Endothelial cell of umbilical vein (primary cell): ENCODE measurements around the gene CSMD2. TPM values are rescaled to one million over a fixed set of nuclear protein-coding genes. Genes with fewer than 3 reads are reported as not detected.

Source experiments
- BruUV-seq: library from RNA; stranded (reverse); fragments of 400-500 nt; replicated peaks from 2 replicates; lab custom pipeline; 2021; lab: Mats Ljungman, UMichigan
- CTCF ChIA-PET: fragments of 300-600, 350-600 bp; sonication (Branson Sonifier 250); formaldehyde crosslinking; loops from one replicate; lab custom pipeline; 2021; ENCODE audit warnings: antibody characterized with exemption, inconsistent platforms; lab: Charles Lee
- POLR2A ChIA-PET: fragments of 300-600, 350-600 bp; sonication (Branson Sonifier 250); formaldehyde crosslinking; loops from one replicate; lab custom pipeline; 2021; ENCODE audit warnings: antibody characterized with exemption, inconsistent platforms; lab: Charles Lee
- DNase-seq: peaks from one replicate; pipeline ENCODE4 v3.0.0-alpha.2; 2011; ENCODE audit warnings: low read depth, low spot score
- FAIRE-seq: peaks from 2 replicates; lab custom pipeline; 2011; peaks lifted over from hg19 to GRCh38; lab: Jason Lieb, UNC
- H2AFZ ChIP-seq: 2 replicates; pipeline ENCODE4 v1.6.0; 2012; ENCODE audit warnings: low read depth, low read length, control low read depth, inconsistent platforms
- H3K27ac ChIP-seq: 2 replicates; pipeline ENCODE4 v1.5.1; 2011; ENCODE audit warnings: low read depth, mild to moderate bottlenecking, control low read depth, low read length, moderate library complexity; ENCODE audit not compliant: insufficient read depth
- H3K27me3 ChIP-seq, 2 experiments: 2 replicates each; pipeline versions ENCODE4 v1.6.0 to v1.6.1; 2011; ENCODE audit warnings: low read length in 2 of 2, mixed read lengths in 1 of 2; ENCODE audit not compliant: control insufficient read depth in 2 of 2, insufficient read depth in 2 of 2
- H3K36me3 ChIP-seq, 2 experiments: 2 replicates in 1 of 2; 3 replicates in 1 of 2; pipeline ENCODE4 v1.5.1; 2011; ENCODE audit warnings: low read length in 2 of 2, mild to moderate bottlenecking in 1 of 2, moderate library complexity in 1 of 2; ENCODE audit not compliant: control insufficient read depth in 2 of 2, insufficient read depth in 2 of 2; ENCODE audit errors: extremely low read depth in 1 of 2
- H3K4me1 ChIP-seq: 3 replicates; pipeline ENCODE4 v1.5.1; 2011; ENCODE audit warnings: mild to moderate bottlenecking, low read length; ENCODE audit not compliant: control insufficient read depth, insufficient read depth; ENCODE audit errors: extremely low read depth
- H3K4me2 ChIP-seq: 2 replicates; pipeline ENCODE4 v1.6.1; 2011; ENCODE audit warnings: low read length, control low read depth, mixed read lengths; ENCODE audit not compliant: insufficient read depth
- H3K4me3 ChIP-seq, 3 experiments: fragments of 200-600 bp in 1 of 3; sonication (generic), shearing (Covaris generic) in 1 of 3; replicated peaks in 1 of 3; 2 replicates each; pipeline ENCODE4 v1.5.1; 2011 to 2016; ENCODE audit warnings: control low read depth in 3 of 3, low read length in 3 of 3, mild to moderate bottlenecking in 2 of 3, inconsistent platforms in 1 of 3, low read depth in 1 of 3, moderate library complexity in 1 of 3; ENCODE audit not compliant: insufficient read depth in 1 of 3
- H3K79me2 ChIP-seq: 2 replicates; pipeline ENCODE4 v1.6.0; 2012; ENCODE audit warnings: low read length, inconsistent platforms; ENCODE audit not compliant: control insufficient read depth, insufficient read depth
- H3K9ac ChIP-seq: replicated peaks from 2 replicates; pipeline ENCODE3; 2011; ENCODE audit warnings: low read length, control low read depth; ENCODE audit not compliant: insufficient read depth; ENCODE audit errors: extremely low read depth
- H3K9me1 ChIP-seq: replicated peaks from 3 replicates; pipeline ENCODE4 v1.6.0; 2011; ENCODE audit warnings: mild to moderate bottlenecking, low read length; ENCODE audit not compliant: control insufficient read depth, insufficient read depth; ENCODE audit errors: extremely low read depth
- H3K9me3 ChIP-seq: replicated peaks from 2 replicates; pipeline ENCODE4 v1.5.1; 2012; ENCODE audit warnings: low read length, inconsistent platforms; ENCODE audit not compliant: control insufficient read depth, insufficient read depth
- H4K20me1 ChIP-seq: replicated peaks from 2 replicates; pipeline ENCODE3; 2011; ENCODE audit warnings: mild to moderate bottlenecking, low read length; ENCODE audit not compliant: control insufficient read depth, insufficient read depth; ENCODE audit errors: extremely low read depth
- EZH2 ChIP-seq: IDR thresholded peaks from 2 replicates; pipeline ENCODE4 v1.6.1; 2012; ENCODE audit warnings: borderline replicate concordance, low read depth, mild to moderate bottlenecking, moderate library complexity, low read length, inconsistent platforms; ENCODE audit not compliant: severe bottlenecking
- FOS ChIP-seq: IDR thresholded peaks from 2 replicates; pipeline ENCODE4 v1.6.1; 2011; ENCODE audit warnings: mild to moderate bottlenecking, low read length, moderate library complexity, borderline replicate concordance; ENCODE audit not compliant: insufficient read depth
- GATA2 ChIP-seq: IDR thresholded peaks from 2 replicates; pipeline ENCODE4 v1.7.0; 2011; ENCODE audit warnings: low read depth, mild to moderate bottlenecking, moderate library complexity, mixed read lengths, low read length; ENCODE audit not compliant: insufficient read length, insufficient read depth
- JUN ChIP-seq: IDR thresholded peaks from 2 replicates; pipeline ENCODE4 v1.6.1; 2011; ENCODE audit warnings: borderline replicate concordance, low read depth; ENCODE audit not compliant: insufficient read length, insufficient read depth
- MYC ChIP-seq: IDR thresholded peaks from one replicate; pipeline ENCODE4 v1.6.1; 2011; ENCODE audit warnings: mild to moderate bottlenecking, low read depth, low read length
- POLR2A ChIP-seq: IDR thresholded peaks from 2 replicates; pipeline ENCODE4 v1.6.1; 2012; ENCODE audit warnings: low read depth, mild to moderate bottlenecking, control low read depth, low read length
- dilution Hi-C: fragments of 300-500 bp; cut with MboI; formaldehyde crosslinking; loops from one replicate; pipeline ENCODE4 v1.15.0; 2019; ENCODE audit warnings: low sequenced_read_pairs; ENCODE audit not compliant: extremely low pct_ligation_motif_present
- intact Hi-C: fragments of 100-400 bp; cut with micrococcal nuclease; formaldehyde crosslinking; loops from one replicate; pipeline ENCODE4 v1.10.0; 2022
- polyA plus RNA-seq, 4 experiments: library from polyadenylated mRNA; depleted of rRNA in 3 of 4; stranded (reverse) in 3 of 4; unstranded in 1 of 4; fragments of >200 nt; gene quantifications; 2 replicates each; pipeline versions ENCODE4 v1.2.1 to v1.2.3, GENCODE V29; 2011 to 2012; ENCODE audit warnings: missing spikeins in 1 of 4
- total RNA-seq: library from RNA; stranded (reverse); gene quantifications from 2 replicates; pipeline ENCODE4 v1.2.3, GENCODE V29; 2021
- TF ChIP-seq, protein P1 (sequence below): IDR thresholded peaks from 2 replicates; pipeline ENCODE4 v1.6.1; 2011; ENCODE audit not compliant: insufficient read depth, insufficient read length
- TF ChIP-seq, protein P2 (sequence below), 2 donors: IDR thresholded peaks; 1 replicate in 1 of 2; 2 replicates in 1 of 2; pipeline ENCODE4 v1.5.1; 2011; ENCODE audit warnings: low read length in 2 of 2, mild to moderate bottlenecking in 2 of 2, moderate library complexity in 2 of 2, control low read depth in 1 of 2, inconsistent platforms in 1 of 2, low read depth in 1 of 2; ENCODE audit not compliant: insufficient read depth in 1 of 2; ENCODE audit errors: extremely low read depth in 1 of 2

The CSMD2 gene
- total and polyA plus RNA-seq, 2 donors (not counting 3 experiments of a cell fraction or from before 2014, with no cell fraction given), result under 0.01 TPM; not detected in 1

DNA sequence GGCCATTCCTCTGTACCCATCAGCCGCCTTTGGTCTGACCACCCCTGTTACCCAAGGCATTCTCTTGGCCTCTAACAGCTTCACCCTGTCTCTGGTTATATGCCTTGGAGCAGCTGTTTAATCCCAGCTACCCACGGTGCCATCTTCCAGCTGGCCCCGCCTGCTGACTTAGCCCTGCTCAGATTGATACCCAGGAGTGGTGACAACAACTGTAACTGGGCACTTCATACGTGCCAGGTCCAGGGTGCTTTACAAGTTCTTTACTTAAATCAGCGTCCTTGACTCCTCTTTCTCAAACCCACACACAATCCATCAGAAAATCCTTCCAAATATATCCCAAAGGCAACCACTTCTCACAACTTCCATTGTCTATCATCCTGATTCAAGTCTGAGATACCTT, 338.3 kb downstream of the CSMD2 start:
- no peaks in the 10 kb centered on the region for H3K9me1 ChIP-seq
- no TSS peak for BruUV-seq
- intact Hi-C loops (no loop called here), dilution Hi-C loops (no loop called here)
- H2AFZ ChIP-seq, result no peak overlapping the region
- H3K9me3 ChIP-seq, result peaks cover 5% of the 10 kb centered on the region
- H3K36me3 ChIP-seq, result no peaks in the 10 kb centered on the region
- H3K79me2 ChIP-seq, result no peaks in the 10 kb centered on the region
- no peaks in the 10 kb centered on the region for H4K20me1 ChIP-seq
- no peak overlapping the region for H3K9ac ChIP-seq
- CTCF ChIA-PET, result no interaction called here
- H3K4me2 ChIP-seq, result no peak overlapping the region
- no peak for DNase-seq
- no peaks in the 10 kb centered on the region for H3K4me1 ChIP-seq
- no peak for FAIRE-seq
- POLR2A ChIA-PET, result no interaction called here
- H3K27me3 ChIP-seq, result no peaks in the 10 kb centered on the region
- no peak overlapping the region for H3K27ac ChIP-seq
- H3K4me3 ChIP-seq, result no peak overlapping the region
- TF ChIP-seq, protein P1, sequence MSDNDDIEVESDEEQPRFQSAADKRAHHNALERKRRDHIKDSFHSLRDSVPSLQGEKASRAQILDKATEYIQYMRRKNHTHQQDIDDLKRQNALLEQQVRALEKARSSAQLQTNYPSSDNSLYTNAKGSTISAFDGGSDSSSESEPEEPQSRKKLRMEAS, result no peak
- TF ChIP-seq, protein P2, sequence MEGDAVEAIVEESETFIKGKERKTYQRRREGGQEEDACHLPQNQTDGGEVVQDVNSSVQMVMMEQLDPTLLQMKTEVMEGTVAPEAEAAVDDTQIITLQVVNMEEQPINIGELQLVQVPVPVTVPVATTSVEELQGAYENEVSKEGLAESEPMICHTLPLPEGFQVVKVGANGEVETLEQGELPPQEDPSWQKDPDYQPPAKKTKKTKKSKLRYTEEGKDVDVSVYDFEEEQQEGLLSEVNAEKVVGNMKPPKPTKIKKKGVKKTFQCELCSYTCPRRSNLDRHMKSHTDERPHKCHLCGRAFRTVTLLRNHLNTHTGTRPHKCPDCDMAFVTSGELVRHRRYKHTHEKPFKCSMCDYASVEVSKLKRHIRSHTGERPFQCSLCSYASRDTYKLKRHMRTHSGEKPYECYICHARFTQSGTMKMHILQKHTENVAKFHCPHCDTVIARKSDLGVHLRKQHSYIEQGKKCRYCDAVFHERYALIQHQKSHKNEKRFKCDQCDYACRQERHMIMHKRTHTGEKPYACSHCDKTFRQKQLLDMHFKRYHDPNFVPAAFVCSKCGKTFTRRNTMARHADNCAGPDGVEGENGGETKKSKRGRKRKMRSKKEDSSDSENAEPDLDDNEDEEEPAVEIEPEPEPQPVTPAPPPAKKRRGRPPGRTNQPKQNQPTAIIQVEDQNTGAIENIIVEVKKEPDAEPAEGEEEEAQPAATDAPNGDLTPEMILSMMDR (IDR thresholded peaks at IDR 0.05; ENCODE audit: extremely low read depth in 1 of 2, insufficient read depth in 1 of 2, low read depth in 1 of 2, low read length in 2 of 2), result no peak
- TF ChIP-seq FOS, result no peak
- no peak for TF ChIP-seq JUN
- no peak for TF ChIP-seq POLR2A
- TF ChIP-seq MYC, result no peak
- no peak for TF ChIP-seq GATA2

DNA sequence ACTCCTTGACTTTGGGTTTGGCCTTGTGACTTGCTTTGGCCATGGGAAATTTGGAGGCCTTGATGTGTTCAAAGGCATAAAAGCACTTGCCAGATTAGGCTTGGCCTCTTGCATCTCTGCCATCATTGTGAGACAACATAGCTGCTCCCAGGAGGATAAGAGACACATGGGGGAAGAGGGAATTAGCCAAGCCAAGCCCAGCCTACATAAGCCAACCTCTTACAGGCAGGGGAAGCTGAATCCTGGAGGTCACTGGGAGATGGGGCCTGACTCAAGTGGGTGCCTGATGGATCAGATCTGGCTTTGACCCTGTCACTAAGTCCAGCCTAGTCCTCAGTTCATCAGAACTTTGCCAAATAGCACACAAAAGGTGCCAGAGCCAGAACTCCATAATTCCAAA, 338.7 kb downstream of the CSMD2 start:
- Histone ChIP-seq H3K4me1 (no peaks in the 10 kb centered on the region), H3K27me3 (no peaks in the 10 kb centered on the region), H2AFZ (no peak overlapping the region), H4K20me1 (no peaks in the 10 kb centered on the region), H3K4me3 (no peak overlapping the region), H3K9ac (no peak overlapping the region), H3K9me1 (no peaks in the 10 kb centered on the region), H3K27ac (no peak overlapping the region), H3K4me2 (no peak overlapping the region), H3K9me3 (peaks cover 5% of the 10 kb centered on the region), H3K79me2 (no peaks in the 10 kb centered on the region), H3K36me3 (no peaks in the 10 kb centered on the region)
- intact Hi-C loops (no loop called here), dilution Hi-C loops (no loop called here)
- DNase-seq, result no peak
- POLR2A ChIA-PET, result no interaction called here
- BruUV-seq, result no TSS peak
- TF ChIP-seq GATA2 (no peak), EZH2 (no peak)
- no peak for FAIRE-seq
- CTCF ChIA-PET, result no interaction called here
